Stimulated activated CD4-positive, alpha-beta T cell treated with anti-CD3 and anti-CD28 coated beads, TNF-alpha, amount 100 ng/mL, for 24 hours (primary cell): Measurements from ENCODE around the gene FAM13B.
"Not testable (repeated sequence)": the region's sequence is repeated elsewhere in the genome, so short reads cannot be mapped to it uniquely, and the experiment has no call there.

Experiments used
- DNase-seq, 3 experiments: peaks; one replicate each; pipeline ENCODE4 v3.0.0-alpha.2; 2020; ENCODE audit warnings: low read depth in 3 of 3

FAM13B gene

DNA sequence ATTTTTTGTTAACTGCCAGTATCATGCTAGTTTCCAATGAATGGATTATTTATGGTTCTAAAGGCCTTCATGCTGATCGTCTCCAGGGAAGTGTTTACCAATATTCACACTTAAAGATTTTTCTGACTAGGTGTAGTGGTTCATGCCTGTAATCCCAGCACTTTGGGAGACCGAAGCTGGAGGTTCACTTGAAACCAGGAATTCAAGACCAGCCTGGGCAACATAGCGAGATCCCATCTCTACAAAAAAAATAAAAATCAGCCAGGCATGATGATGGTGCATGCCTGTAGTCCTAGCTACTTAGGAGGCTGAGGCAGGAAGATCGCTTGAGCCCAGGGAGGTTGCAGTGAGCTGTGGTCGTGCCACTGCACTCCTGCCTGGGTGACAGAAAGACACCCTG is 43.5 kb downstream of the FAM13B start:
- DNase-seq, result no peak

- DNase-seq, result no peak
Measured at GRCh38 chr5:137975208-137975607, 57.7 kb downstream of the FAM13B start.

- not testable (repeated sequence) for DNase-seq
Measured at GRCh38 chr5:137970384-137970783, 62.5 kb downstream of the FAM13B start.

DNA sequence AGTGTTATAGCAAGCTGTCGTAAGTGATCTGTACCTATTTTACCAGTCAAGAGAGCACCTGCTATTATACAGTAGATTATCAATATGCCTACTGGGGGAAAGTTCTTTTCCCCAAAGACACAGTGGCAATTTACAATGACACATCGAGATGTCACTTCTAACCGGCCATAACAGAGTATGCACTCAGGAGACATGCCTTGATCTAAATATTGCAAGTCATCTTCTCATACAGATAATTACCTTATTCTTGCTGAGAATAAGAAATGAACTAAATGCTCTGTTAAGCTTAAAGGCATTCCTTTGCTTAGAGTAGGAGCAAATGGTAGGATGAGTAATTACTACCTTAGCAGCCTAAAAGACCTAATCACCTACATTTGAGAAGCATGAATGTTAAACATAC is 72.1 kb downstream of the FAM13B start:
- DNase-seq, result no peak

DNA sequence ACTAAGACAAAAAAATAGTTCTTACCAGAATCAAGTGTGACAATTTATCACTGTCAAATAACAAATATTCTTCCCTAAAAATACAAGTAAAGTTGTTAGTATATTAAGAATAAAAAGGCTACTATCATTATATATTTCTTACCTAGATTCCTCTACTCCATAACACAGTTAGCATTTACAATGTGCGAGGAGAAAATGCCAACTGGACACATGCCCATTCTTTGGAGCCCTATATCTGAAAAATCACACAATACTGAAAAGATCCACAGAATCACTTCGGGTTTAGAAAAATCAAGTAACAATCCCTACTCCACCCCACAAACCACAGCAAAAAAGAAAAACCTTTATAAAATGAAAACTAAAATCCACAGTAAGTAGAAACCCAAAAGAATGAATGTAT is 72.7 kb downstream of the FAM13B start:
- DNase-seq, result no peak

DNA sequence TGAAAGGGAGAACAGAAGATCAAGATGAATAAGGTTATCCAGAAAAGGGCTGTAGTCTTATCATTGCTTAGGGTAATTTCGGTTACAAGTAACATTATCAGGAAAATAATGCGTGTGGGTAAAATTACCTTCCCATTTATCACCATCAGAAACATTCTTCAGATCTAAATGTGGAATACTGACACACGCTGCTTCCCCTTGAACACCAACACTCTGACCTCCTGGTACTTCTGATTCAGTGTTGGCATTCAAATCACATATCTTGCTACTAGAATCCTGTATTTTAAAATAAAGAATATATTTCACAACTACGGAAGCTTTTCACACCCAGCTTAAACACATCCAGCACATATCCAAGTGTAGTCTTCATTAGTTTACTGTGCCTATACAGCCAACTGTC is 73.4 kb downstream of the FAM13B start:
- DNase-seq, result no peak

DNA sequence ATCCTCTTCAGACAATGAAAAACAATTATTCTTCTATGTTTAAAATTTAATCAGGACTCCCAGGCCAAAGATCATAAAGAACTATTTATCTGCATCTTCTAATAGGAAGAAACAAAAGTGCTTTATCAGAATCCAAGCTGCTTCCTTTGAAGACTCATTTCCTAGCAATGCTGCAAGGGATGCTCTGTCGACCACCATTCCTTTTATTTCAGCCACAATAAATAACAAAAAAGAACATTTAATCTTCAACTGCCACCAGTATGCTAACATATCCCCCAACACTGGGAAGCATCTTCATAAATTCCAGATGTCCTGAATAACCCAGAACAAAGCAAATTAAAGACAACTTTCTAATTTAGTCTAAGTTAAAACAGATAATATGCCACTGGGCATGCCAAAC is 74.9 kb downstream of the FAM13B start:
- DNase-seq, result no peak

GRCh38 chr5:137954131-137954879 is 78.6 kb downstream of the FAM13B start:
- DNase-seq, result no peak

DNA sequence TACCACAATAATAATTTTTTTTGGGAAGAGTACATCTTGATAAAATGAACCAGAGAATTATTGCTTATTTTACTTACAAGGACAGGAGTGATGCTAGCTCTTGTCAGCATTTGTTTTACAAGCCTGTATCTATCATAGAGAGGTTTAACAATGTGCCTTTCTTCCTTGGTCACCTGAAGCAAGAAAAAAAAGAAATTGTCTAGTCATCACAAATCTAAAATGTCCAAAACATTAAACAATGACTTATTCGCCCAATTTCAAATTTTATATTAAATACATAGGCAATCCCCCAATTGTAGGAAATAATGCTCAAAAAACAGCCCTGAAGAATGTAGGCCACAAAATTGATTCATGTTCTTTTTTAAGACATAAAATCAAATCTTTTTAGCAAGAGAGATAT is 87.1 kb downstream of the FAM13B start:
- DNase-seq, result no peak

GRCh38 chr5:137944280-137944679 is 88.6 kb downstream of the FAM13B start:
- not testable (repeated sequence) for DNase-seq

DNA sequence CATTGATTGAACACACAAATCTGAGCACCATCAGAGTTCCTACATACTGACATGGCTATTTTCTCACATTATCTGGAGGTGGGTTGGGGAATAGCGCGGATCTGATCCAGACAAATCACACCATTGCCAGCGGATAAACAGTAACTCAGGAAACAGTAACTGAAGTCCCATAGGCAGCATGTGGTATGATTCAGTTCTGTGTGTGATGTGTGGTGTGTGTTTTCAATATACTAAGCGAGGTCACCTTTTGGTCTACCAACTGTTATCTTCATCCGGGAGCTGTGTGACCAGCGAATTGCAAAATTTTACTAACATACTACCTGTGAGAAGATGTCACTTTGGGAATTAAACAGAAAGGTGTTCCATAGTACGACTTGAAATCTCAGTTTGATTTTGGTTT is 93.5 kb downstream of the FAM13B start:
- DNase-seq, result no peak

DNA sequence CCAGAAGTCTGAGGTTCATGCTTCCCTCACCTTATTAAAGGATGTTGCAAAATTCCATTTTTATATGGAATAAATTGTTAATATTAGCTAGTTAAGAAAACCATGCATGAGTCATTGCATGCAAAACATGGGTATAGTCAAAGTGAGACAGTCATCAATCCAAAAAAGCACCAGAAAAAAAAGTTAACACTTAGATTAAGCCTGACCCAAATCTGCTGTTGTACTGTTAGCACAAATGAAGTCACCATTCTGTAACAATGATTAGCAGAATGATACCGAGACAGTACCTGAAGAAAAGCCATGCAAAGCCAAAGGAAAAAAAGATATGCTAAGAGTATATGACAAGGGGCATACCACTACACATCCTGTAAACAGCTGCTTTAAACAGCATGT is 94.1 kb downstream of the FAM13B start:
- DNase-seq, result no peak

GRCh38 chr5:137937994-137938750 is 94.7 kb downstream of the FAM13B start:
- peak in 1 of 3 experiments; percentile 5 for DNase-seq

- no peak for DNase-seq
Measured at GRCh38 chr5:137935694-137936093, 97.2 kb downstream of the FAM13B start.

DNA sequence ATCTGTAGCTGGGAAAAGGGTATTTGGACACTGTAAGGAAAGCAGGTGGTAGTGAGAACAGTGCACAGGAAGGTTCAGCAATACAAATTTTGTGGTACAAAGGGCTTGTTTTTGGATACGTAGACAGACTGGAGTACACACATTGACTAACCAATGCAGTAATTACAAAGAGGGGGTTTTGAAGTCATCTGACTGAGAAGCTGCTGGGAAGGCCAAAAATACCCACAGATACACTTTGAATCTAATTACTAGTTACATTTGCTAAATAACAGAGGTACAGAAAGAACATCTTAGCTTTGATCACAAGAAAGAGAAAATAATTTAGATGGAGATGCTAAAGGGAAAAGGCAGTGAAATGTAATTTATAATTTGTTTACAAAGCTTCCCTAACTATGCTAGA is 97.7 kb downstream of the FAM13B start:
- DNase-seq, result no peak

GRCh38 chr5:137933491-137933911 is 99.4 kb downstream of the FAM13B start:
- DNase-seq, result no peak

DNA sequence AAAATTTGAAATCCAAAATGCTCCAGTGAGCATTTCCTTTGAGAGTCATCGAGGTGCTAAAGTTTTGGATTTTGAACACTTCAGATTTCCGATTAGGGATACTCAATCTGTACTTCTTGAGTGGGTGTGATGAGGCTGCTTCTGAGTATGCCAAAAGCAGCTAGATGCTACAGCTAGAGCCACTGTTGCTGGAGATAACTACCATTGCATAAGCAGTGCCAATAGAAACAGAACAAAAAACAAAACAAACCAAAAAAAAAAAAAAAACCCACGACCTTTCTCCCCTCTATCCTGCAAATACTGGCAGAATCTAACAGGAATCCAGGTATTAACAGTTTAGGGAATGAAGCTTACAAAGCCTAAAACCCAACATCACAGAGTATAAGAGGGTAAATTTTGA is 100.1 kb downstream of the FAM13B start:
- no peak for DNase-seq

GRCh38 chr5:137923856-137924255 is 109.0 kb downstream of the FAM13B start:
- no peak for DNase-seq

- no peak for DNase-seq
Measured at GRCh38 chr5:137921931-137922330, 110.9 kb downstream of the FAM13B start.

DNA sequence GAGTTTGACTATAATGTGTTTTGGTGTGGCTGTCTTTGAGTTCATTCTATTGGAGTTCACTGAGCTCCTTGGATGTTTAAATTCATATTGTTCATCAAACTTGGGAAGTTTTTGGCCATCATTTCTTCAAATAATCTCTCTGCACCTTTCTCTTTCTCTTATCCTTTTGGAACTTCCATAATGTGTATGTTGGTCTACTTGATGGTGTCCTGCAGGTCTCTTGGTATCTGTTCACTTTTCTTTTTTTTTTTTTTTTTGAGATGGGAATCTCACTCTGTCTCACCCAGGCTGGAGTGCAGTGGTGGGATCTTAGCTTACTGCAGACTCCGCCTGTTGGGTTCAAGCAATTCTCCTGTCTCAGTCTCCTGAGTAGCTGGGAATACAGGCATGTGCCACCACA is 116.0 kb downstream of the FAM13B start:
- no peak for DNase-seq

GRCh38 chr5:137914758-137915157 is 118.1 kb downstream of the FAM13B start:
- no peak for DNase-seq

- DNase-seq, result no peak
Measured at GRCh38 chr5:137902408-137903133, 130.3 kb downstream of the FAM13B start.
